Measurements from ENCODE around the gene PROSER2.

Gene PROSER2

DNA sequence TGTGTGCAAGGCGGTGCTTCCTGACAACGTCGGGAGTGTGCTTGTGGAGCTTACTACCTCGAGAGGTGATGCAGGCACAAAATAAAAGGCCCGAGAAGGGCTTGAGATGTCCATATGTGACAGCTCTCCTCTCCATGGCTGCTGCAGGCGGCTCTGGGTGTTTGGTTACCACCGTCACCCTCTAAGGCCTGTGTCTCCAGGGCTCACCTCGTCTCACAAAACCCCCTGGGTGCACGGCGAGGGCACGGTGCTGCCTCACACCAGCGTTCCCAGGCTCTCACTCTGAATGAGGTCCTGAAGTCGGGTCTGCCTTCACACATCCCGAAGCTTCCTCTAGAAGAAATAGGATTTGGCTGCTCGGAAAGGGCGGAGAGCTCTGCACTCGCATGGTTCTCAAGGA is 32.9 kb downstream of the PROSER2 start:
- no peak for TF ChIP-seq ZNF8 (CRISPR knock-in tag; IDR thresholded peaks at IDR 0.05)
- TF ChIP-seq TSHZ2 (CRISPR knock-in tag; IDR thresholded peaks at IDR 0.05) = no peak
- TF ChIP-seq RARB (CRISPR knock-in tag; IDR thresholded peaks at IDR 0.05) = no peak
- ATAC-seq = no peak

DNA sequence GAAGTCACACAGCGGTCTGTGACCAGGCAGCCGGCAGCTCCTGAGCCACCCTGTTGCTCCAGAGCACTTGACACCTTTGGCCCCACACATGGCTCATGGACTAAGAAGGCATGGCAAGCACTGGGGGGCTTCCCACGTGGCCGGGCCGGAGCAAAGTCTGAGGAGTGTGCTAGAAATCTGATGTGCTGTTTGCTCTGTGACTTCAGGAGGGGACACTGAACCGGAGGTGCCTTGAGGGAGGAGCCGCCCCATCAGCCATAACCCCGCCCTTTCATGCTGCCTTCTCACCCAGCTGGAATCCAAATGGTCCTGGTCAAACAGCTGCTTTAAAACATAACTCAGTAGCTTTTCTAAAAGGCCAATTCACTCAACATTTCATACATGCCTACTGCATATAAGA is 33.5 kb downstream of the PROSER2 start:
- ATAC-seq = no peak
- TF ChIP-seq, protein P1, sequence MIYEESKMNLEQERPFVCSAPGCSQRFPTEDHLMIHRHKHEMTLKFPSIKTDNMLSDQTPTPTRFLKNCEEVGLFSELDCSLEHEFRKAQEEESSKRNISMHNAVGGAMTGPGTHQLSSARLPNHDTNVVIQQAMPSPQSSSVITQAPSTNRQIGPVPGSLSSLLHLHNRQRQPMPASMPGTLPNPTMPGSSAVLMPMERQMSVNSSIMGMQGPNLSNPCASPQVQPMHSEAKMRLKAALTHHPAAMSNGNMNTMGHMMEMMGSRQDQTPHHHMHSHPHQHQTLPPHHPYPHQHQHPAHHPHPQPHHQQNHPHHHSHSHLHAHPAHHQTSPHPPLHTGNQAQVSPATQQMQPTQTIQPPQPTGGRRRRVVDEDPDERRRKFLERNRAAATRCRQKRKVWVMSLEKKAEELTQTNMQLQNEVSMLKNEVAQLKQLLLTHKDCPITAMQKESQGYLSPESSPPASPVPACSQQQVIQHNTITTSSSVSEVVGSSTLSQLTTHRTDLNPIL (CRISPR knock-in tag; IDR thresholded peaks at IDR 0.05; ENCODE audit: low read depth) = no peak
- TF ChIP-seq TOX (CRISPR knock-in tag; IDR thresholded peaks at IDR 0.05; ENCODE audit: borderline replicate concordance) (no peak), ESRRG (CRISPR knock-in tag; IDR thresholded peaks at IDR 0.05) (no peak), ZFP30 (CRISPR knock-in tag; IDR thresholded peaks at IDR 0.05) (no peak), GLIS3 (CRISPR knock-in tag; IDR thresholded peaks at IDR 0.05) (no peak), TSHZ2 (CRISPR knock-in tag; IDR thresholded peaks at IDR 0.05) (no peak), ZNF70 (CRISPR knock-in tag; IDR thresholded peaks at IDR 0.05) (no peak), ZFP3 (CRISPR knock-in tag; IDR thresholded peaks at IDR 0.05) (no peak), PATZ1 (CRISPR knock-in tag; IDR thresholded peaks at IDR 0.05; ENCODE audit: borderline replicate concordance) (no peak), ZC3H10 (CRISPR knock-in tag; IDR thresholded peaks at IDR 0.05) (no peak), RARB (CRISPR knock-in tag; IDR thresholded peaks at IDR 0.05) (no peak), BACH2 (CRISPR knock-in tag; IDR thresholded peaks at IDR 0.05; ENCODE audit: borderline replicate concordance) (no peak), CSDC2 (CRISPR knock-in tag; IDR thresholded peaks at IDR 0.05) (no peak), ARNTL (CRISPR knock-in tag; IDR thresholded peaks at IDR 0.05; ENCODE audit: borderline replicate concordance, low read depth) (no peak), TCF4 (CRISPR knock-in tag; IDR thresholded peaks at IDR 0.05; ENCODE audit: borderline replicate concordance) (no peak), ISL1 (CRISPR knock-in tag; IDR thresholded peaks at IDR 0.05) (no peak), PPARA (CRISPR knock-in tag; IDR thresholded peaks at IDR 0.05; ENCODE audit: borderline replicate concordance) (no peak), ZNF8 (CRISPR knock-in tag; IDR thresholded peaks at IDR 0.05) (no peak), SNAI2 (CRISPR knock-in tag; IDR thresholded peaks at IDR 0.05) (no peak), OSR1 (CRISPR knock-in tag; IDR thresholded peaks at IDR 0.05) (no peak)

DNA sequence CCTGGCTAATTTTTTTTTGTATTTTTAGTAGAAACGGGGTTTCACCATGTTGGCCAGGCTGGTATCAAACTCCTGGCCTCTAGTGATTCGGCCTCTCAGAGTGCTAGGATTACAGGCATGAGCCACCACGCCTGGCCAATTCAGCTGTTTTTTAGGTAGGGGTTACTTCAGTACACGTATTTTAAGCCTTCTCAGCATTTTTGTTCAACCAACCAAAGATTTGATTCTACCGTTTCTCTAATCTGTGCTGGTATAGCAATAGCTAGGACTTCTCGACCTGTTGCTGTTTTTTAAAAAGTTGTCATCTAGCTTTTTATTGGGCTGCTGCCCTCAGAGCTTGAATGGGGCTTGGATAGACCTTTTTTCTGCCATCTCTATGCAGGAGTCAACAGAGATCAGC is 34.9 kb downstream of the PROSER2 start:
- TF ChIP-seq TOX (CRISPR knock-in tag; IDR thresholded peaks at IDR 0.05; ENCODE audit: borderline replicate concordance) = no peak
- TF ChIP-seq RARB (CRISPR knock-in tag; IDR thresholded peaks at IDR 0.05) = no peak
- ATAC-seq = no peak

DNA sequence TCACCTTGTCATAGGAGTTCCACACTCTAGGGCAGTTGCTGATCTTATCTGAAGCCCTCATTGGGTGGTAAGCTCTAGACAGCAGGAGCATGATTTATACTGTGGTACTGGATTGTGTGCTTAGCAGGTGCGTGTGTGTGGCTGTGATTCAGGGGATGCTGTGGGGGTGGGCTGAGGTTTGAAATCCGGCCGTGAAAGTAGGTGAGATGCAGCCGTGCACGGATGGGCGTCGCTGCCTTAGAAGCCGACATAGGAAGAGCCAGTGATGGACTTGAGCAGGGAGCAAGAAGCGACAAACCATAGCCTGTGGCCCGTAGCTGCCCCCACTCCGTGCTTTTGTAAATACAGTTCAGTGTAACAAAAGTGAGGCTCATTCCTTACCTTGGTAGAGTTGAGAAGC is 38.2 kb downstream of the PROSER2 start:
- TF ChIP-seq GLIS3 (CRISPR knock-in tag; IDR thresholded peaks at IDR 0.05) (no peak), ZFP30 (CRISPR knock-in tag; IDR thresholded peaks at IDR 0.05) (no peak), SNAI2 (CRISPR knock-in tag; IDR thresholded peaks at IDR 0.05) (no peak)
- no peak for ATAC-seq
